Kidney (tissue), 14 donors: ENCODE measurements around the gene FZR1. TPM values are rescaled to one million over a fixed set of nuclear protein-coding genes. Genes with fewer than 3 reads are reported as not detected.

ENCODE experiments used
- DNase-seq, 5 donors: peaks; one replicate each; pipeline ENCODE4 v3.0.0-alpha.2; 2013 to 2020
- FAIRE-seq: peaks from 2 replicates; lab custom pipeline; 2012; peaks lifted over from hg19 to GRCh38; lab: Jason Lieb, UNC
- H3K27ac ChIP-seq, 2 donors: one replicate each; pipeline ENCODE4 v1.7.0; 2013; ENCODE audit warnings: low read depth in 2 of 2, low read length in 2 of 2, inconsistent platforms in 1 of 2
- H3K27me3 ChIP-seq: one replicate; pipeline ENCODE4 v1.7.1; 2013; ENCODE audit warnings: low read length, inconsistent platforms; ENCODE audit not compliant: control insufficient read depth, insufficient read depth
- H3K36me3 ChIP-seq, 3 donors: one replicate each; pipeline versions ENCODE4 v1.7.0 to v1.7.1; 2013; ENCODE audit warnings: low read length in 3 of 3, control low read depth in 1 of 3, inconsistent platforms in 1 of 3; ENCODE audit not compliant: insufficient read depth in 3 of 3, control insufficient read depth in 2 of 3
- H3K4me1 ChIP-seq, 3 donors: one replicate each; pipeline versions ENCODE4 v1.7.0 to v1.7.1; 2013; ENCODE audit warnings: low read length in 3 of 3, inconsistent platforms in 1 of 3, low read depth in 1 of 3; ENCODE audit not compliant: control insufficient read depth in 2 of 3, insufficient read depth in 2 of 3
- H3K4me3 ChIP-seq, 3 donors: one replicate each; pipeline versions ENCODE4 v1.7.0 to v1.8.1; 2013; ENCODE audit warnings: low read length in 3 of 3, control low read depth in 1 of 3, inconsistent platforms in 1 of 3
- H3K9ac ChIP-seq, 3 donors: one replicate each; pipeline versions ENCODE4 v1.7.0 to v1.7.1; 2013; ENCODE audit warnings: low read length in 3 of 3, control low read depth in 1 of 3, inconsistent platforms in 1 of 3
- H3K9me3 ChIP-seq, 3 donors: one replicate each; pipeline versions ENCODE4 v1.7.0 to v1.7.1; 2013; ENCODE audit warnings: low read length in 3 of 3, control low read depth in 1 of 3, inconsistent platforms in 1 of 3; ENCODE audit not compliant: control insufficient read depth in 2 of 3, insufficient read depth in 1 of 3
- CTCF ChIP-seq: IDR thresholded peaks from 3 replicates; pipeline ENCODE4 v1.5.1; 2012; ENCODE audit warnings: mild to moderate bottlenecking, moderate library complexity, borderline replicate concordance; ENCODE audit not compliant: insufficient read depth; ENCODE audit errors: extremely low read depth
- intact Hi-C: fragments of 100-400 bp; cut with DNase I; formaldehyde crosslinking; loops from one replicate; pipeline ENCODE4 v1.11.1; 2022
- polyA plus RNA-seq: library from polyadenylated mRNA; stranded (reverse); fragments of 350-450 nt; fragmentation: Illumina TruSeq; extraction: RNeasy Lipid Tissue Mini Kit (QIAGEN cat#74804); gene quantifications from one replicate; pipeline ENCODE4 v1.2.3, GENCODE V29; 2014; ENCODE audit warnings: low read depth, low replicate concordance; ENCODE audit not compliant: insufficient read depth
- total RNA-seq: library from RNA; stranded (reverse); fragmentation: NEBNext Ultra II Directional; extraction: Animal tissue kit (Norgen Biotek cat#: 25700); gene quantifications from one replicate; pipeline ENCODE4 v1.2.1, GENCODE V29; 2021
- donor health status: control.
- donor health status: control.
- donor health status: control.
- donor health status: control.
- donor health status: control.
- donor health status: DM: yes; HTN: yes; CAD: no.
- donor health status: Normal renal cell carcinoma (clear cell type).

Gene FZR1
- total and polyA plus RNA-seq, 2 donors from 2014 or later, result 28.4 to 48.0 TPM

DNA sequence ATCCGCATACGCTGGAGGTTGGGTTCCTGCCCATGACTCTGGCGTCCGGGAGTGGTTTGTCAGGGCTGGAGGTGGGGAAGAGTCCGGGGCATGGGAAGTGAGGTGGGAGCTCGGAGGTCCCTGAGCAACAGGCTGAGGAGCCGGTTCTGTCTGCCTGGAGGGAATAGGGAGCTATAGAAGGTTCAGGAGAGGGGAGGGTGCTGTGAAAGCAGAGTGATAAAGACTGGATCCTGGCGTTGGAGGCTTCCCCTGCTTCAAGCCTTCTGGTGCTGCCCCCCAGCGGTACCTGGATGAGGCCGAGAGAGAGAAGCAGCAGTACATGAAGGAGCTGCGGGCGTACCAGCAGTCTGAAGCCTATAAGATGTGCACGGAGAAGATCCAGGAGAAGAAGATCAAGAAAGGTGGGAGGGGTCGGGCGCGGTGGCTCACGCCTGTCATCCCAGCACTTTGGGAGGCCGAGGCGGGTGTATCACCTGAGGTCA, 69.2 kb downstream of the FZR1 start:
- H3K4me3 ChIP-seq, result no peak overlapping the region
- peak in 1 of 5 donors; percentile 51 for DNase-seq
- H3K27me3 ChIP-seq, result no peaks in the 10 kb centered on the region
- no peak overlapping the region for H3K27ac ChIP-seq
- no peak overlapping the region for H3K9ac ChIP-seq
- intact Hi-C loops, result no loop called here
- H3K9me3 ChIP-seq, result no peaks in the 10 kb centered on the region
- TF ChIP-seq CTCF, result no peak
- H3K36me3 ChIP-seq, result peaks cover 0 to 2% (median 0%) of the 10 kb centered on the region in 3 donors
- H3K4me1 ChIP-seq, result peaks cover 0 to 4% (median 3%) of the 10 kb centered on the region in 3 donors
- no peak for FAIRE-seq

- peaks cover 0 to 4% (median 3%) of the 10 kb centered on the region in 3 donors for H3K4me1 ChIP-seq
- TF ChIP-seq CTCF, result no peak
- H3K9me3 ChIP-seq, result no peaks in the 10 kb centered on the region
- FAIRE-seq, result no peak
- H3K27ac ChIP-seq, result no peak overlapping the region
- H3K9ac ChIP-seq, result no peak overlapping the region
- H3K36me3 ChIP-seq, result peaks cover 0 to 2% (median 0%) of the 10 kb centered on the region in 3 donors
- H3K4me3 ChIP-seq, result no peak overlapping the region
- H3K27me3 ChIP-seq, result no peaks in the 10 kb centered on the region
- intact Hi-C loops, result no loop called here
- peak in 1 of 5 donors; percentile 82 for DNase-seq
These were observed 70.0 kb downstream of the FZR1 start for GRCh38 chr19:3575949-3576673.

DNA sequence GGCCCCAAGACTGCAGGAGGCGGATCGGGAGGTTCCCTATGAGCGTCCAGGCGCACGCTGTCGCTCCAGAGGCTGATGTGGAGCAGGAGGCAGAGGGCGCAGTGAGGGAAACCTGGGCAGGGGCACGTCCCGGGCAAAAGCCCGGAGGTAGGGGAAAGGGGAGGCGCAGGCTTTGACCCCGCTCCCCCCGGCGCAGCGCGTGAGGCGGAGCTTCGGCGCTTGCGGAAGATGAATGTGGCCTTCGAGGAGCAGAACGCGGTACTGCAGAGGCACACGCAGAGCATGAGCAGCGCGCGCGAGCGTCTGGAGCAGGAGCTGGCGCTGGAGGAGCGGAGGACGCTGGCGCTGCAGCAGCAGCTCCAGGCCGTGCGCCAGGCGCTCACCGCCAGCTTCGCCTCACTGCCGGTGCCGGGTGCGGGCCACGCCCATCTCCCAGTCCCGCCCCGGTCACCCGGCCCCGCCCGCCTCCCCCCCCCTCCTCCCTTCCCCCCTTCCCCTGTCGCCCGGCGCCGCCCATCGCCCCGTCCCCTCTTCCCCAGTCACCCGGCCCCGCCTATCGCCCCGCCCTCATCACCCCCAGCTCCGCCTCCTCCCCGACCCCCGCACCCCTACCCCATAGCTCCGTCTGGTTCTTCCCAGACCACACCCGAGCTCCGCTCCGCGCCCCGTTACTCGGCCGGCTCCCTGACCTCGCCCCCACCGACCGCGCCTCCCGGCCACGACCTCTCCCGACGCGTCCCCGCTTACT, 70.8 kb downstream of the FZR1 start:
- Histone ChIP-seq H3K9me3 (no peaks in the 10 kb centered on the region), H3K4me3 (no peak overlapping the region), H3K9ac (no peak overlapping the region), H3K27me3 (no peaks in the 10 kb centered on the region), H3K36me3 (peaks cover 0 to 2% (median 0%) of the 10 kb centered on the region in 3 donors), H3K27ac (no peak overlapping the region), H3K4me1 (peaks cover 0 to 4% (median 3%) of the 10 kb centered on the region in 3 donors)
- DNase-seq, result peak in 4 of 5 donors; percentile 65 to 90 (median 74)
- intact Hi-C loops, result no loop called here
- no peak for TF ChIP-seq CTCF
- FAIRE-seq, result no peak
